Right kidney (tissue), 1 donor: ENCODE results near the gene CECR2.
"Not testable (repeated sequence)": the region's sequence is repeated elsewhere in the genome, so short reads cannot be mapped to it uniquely, and the experiment has no call there.

ENCODE experiments used
- DNase-seq: peaks from one replicate; pipeline ENCODE4 v3.0.0-alpha.2; 2016

The CECR2 gene

DNA sequence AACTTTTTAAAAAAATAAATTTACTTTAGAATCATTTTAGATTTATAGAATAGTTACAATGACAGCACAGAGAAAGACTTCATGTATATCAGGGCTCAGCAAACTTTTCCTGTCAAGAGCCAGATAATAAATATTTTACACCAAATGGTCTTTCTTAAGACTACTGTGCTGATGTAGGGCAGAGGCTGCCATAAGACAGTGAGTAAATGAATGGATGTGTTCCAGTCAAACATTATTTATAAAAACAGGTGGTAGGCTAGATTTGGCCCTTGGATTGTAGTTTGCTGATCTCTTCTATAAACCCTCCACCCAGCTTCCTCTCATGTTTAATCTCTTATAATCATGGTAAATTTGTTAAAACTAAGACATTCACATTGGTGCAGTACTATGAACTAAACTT, 33.0 kb downstream of the CECR2 start:
- DNase-seq, result no peak

GRCh38 chr22:17403906-17404305, 34.6 kb downstream of the CECR2 start:
- DNase-seq, result no peak

DNA sequence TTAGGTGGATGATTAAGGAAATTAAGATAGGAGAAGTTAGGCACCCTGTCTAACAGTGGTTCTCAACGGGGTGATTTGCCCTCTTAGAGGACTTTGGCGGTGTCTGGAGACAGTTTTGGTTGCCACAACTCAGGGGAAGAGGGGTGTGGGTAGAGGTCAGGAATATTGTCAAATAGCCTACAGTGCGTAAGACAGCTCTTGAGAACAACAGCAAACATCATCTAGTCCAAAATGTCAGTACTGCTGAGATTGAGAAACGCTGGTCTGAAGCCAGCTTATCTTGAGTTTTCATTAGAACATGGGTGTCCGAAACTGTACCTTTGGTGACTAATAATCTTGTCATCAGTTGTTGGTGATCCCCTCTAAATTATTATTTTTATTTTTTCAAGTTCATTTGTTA, 38.4 kb downstream of the CECR2 start:
- DNase-seq, result no peak

DNA sequence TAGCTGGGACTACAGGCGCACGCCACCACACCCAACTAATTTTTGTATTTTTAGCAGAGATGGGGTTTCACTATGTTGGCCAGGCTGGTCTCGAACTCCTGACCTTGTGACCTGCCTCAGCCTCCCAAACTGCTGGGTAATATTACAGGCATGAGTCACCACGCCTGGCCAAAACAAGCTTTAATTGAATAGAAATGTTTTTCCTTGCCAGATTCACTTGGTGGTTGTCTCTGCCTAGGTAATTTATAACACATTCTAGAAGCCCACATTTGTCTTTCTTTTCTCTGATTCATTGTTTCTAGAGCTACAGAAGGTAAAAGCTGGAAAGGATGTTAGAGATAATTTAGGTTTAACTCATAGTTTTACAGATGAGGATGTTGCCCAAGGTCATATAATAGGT, 41.3 kb downstream of the CECR2 start:
- no peak for DNase-seq

DNA sequence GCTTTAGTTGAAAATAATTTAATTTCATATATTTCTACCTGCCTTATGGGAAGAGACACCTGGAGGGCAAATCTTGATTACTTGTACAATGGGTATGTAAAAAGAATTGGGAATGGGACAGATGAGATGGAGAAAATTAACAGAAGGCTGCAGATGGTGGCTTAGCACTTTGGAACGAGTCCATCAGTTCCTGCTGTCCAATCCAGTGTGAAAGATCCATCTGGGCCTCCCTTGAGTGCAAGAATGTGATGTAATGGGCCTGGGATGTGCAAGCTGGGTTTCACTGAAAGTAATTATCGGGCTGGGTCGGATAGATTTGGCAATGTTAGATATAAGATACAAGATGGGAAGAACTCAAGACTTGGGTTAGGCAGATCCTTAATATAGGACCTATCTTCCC, 42.0 kb downstream of the CECR2 start:
- no peak for DNase-seq

GRCh38 chr22:17412232-17412631, 43.0 kb downstream of the CECR2 start:
- no peak for DNase-seq

DNA sequence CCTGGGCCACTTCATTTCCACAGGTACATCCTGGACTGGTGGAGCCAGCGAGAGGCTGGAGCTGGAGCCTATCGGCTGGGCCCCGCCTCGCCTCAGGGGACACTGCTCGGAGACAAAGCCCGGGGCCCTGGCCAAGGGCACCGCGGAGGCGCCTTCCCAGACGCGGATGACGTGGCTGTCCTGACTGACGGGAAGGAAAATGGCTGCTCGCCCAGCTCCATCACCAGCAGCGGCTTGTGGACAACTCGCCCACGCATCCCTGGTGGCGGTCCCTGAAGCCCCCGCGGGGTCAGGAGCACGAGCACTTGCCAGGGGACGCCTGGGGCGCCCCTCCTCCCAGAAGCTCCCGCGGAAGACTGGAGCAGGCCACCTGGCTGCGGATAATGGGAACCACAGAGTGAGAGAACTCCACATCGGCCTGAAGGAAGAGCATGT, 49.6 kb downstream of the CECR2 start:
- DNase-seq, result no peak

DNA sequence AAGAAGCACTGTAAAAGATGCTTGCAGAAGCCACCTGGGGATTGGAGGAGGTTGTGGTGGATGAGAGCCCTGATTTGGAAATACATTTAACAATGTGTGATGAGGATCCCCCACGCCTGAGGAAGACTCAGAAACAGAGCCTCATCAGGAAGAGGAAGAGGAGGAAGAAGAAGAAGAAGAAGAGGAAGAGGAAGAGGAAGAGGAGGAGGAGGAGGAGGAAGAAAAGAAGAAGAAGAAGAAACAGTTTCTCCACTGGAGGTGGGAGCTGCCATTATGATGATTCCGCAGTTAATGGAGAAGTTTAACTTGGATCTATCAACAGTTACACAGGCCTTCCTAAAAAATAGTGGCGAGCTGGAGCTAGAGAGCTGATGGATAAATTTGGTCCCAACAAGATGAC, 50.1 kb downstream of the CECR2 start:
- no peak for DNase-seq

GRCh38 chr22:17422736-17423343, 53.6 kb downstream of the CECR2 start:
- no peak for DNase-seq

- DNase-seq, result no peak
Observed at GRCh38 chr22:17423616-17424015, 54.4 kb downstream of the CECR2 start.

GRCh38 chr22:17427528-17427927, 58.3 kb downstream of the CECR2 start:
- not testable (repeated sequence) for DNase-seq

DNA sequence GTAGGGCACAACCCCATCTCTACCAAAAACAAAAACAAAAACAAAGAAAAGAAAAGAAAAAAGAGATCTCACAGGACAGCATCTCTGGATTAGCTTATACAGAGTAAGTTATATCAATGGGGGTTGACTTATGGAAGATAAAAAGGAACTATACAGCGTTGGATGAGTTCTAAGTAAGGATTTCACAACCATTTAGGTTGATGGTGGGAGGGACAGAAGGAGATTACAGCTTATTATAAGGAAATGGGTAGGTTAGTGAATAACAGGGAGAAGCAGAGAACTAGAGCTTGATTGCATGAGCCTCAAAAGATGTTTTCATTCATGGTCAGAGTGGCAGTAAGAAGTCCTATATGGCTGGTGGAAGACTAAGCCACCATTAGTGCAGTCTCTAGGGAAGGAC, 60.3 kb downstream of the CECR2 start:
- DNase-seq, result no peak

GRCh38 chr22:17430412-17430811, 61.2 kb downstream of the CECR2 start:
- no peak for DNase-seq

DNA sequence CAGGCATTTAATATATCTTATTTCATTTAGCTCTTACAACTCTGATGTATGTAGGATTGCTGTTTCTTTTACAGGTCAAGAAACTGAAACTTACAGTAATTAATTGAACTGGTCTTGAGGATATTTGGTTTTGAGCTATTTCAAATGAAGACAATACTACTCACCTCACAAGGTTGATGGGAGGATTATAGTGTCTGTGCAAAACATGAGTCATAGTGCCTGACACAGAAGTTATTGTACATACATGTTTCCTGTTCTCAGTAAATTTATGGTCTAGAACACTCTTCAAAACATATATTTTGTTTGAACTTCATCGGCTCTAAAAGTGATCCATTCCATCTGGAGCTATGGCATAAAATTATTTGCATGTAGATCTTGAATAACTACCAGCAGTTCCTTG, 61.9 kb downstream of the CECR2 start:
- no peak for DNase-seq

GRCh38 chr22:17434856-17435255, 65.6 kb downstream of the CECR2 start:
- no peak for DNase-seq

DNA sequence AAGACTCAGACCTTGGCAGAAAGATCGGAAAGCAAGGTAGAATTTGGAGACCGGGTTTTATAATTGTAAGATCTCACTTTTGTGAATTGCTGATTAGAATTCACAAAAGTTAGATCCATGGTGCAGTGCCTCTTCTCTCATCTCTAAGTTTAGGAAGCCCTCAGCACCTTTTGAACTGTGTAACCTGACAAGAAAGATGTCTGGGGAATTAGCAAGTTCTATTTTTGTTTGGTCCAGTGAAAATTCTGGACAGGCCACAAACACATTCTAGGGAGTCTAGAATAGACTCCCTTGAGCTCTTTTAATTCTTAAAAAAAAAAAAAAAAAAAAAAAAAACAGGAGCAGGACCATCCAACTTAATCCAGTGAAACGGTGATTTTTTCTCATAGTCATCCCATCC, 66.1 kb downstream of the CECR2 start:
- no peak for DNase-seq

DNA sequence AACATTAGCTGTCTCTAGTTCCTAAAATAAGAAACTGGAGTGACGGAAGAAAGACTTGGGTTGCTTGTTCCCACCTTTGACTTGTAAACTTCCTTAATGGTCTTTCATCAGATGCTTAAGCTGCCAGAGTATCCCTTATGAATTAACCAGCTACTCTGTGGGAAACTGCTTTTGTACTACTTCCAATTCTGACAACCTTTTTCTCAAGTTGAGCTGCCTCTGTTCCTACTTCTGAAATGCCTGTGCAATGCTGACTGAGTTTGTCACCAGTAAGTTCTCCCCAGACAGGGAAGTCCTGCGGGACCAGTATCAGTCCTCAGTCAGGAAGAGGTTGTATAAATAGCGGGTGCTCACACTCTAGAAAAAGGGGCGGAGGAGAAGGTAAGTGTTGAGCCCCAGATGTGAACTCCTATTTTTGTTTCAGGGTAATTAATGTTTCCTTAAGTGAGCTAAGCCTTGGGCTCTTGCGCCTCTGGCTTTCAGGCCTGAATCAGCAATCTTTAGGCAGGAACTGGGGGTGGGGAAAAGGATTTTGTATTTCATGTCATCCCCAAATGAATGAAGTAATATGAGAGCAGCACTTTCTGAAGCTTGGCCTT, 67.2 kb downstream of the CECR2 start:
- DNase-seq, result peak; percentile 37

DNA sequence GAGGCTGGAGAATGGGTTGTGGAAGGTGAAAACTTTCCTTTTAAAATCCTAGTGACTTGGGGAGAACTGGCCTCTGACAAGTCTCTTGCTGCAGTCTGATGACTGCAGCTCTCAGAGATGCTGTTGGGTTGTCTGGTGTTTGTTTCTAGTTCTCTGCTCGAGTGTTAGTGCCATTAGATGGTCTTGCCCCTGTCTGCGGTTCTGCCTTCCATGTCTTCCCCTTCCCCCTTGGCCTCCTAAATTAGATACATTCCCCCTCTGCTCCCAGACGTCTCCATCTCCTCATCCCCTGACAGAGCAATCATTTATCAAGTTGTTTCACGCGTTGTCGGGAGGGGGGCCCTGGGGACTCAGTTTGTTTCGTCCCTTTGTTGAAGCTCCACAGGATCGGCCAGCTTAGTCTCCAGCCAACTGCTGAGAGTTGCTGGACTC, 67.7 kb downstream of the CECR2 start:
- peak; percentile 47 for DNase-seq

- DNase-seq, result no peak
Observed at GRCh38 chr22:17438026-17438425, 68.8 kb downstream of the CECR2 start.

DNA sequence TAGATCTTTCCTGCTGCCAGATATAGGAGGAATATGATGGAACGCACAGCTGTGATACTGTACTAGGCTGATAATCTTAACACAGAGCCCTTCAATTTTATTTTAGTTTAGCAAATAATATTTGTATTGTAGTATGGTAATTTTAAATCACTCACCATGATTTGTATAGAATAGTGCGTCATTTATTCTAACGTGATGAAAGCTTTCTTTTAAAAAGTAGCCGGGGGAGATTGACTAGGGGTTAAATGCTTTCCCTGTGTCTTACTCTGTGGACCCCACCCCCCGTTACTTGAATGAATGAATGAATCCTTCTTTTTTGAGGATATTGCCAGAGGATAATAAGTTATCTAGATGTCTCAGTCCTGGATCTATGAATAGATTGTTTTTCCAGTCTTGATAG, 72.1 kb downstream of the CECR2 start:
- no peak for DNase-seq

DNA sequence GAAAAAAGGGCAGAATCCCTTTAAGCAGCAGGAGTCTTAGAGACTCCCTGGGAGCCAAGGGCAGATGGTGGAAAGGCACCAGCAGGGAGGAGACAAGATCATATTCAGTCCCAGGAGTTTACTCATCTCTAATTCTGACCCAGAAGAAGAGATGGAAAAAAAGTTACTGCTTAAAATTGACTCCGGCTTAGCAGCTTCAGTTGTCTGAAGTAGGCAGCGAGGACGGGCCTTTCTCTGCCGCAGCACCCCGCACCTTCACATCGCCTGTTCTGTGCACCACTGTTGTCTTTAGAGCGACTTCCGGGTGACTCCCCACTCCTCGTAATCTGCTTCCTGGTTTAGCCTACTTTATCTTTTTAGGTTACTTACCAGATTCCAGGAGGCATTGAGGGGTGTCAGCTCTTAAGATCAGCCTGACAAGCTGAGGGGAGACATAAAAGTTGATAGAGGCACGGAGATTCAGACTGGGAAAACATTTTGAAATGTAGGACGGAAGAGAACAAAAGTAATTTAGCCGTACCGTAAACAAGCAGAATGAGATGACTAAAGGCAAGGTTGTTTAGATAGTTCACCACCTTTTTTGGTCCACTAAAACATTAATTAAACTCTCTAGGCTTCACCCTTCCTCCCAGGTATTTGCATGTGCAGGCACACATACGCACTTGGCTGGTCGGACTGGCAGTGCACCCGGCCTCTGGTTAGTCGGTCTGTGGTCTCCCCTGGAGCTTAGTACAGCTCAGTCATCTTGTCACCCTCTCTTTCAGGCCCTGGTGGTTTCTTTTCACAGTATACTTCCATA, 74.3 kb downstream of the CECR2 start:
- no peak for DNase-seq

DNA sequence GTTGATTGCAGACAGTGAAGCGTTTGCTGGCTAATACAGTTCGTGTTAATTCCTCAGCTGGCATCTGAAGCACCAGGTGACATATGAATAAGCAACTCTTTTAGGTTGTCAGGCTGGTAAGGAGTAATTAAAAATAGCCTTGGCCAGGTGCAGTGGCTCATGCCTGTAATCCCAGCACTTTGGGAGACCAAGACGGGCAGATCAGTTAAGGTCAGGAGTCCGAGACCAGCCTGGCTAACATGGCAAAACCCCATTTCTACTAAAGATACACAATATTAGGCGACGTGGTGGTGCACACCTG, 74.9 kb downstream of the CECR2 start:
- DNase-seq, result no peak

DNA sequence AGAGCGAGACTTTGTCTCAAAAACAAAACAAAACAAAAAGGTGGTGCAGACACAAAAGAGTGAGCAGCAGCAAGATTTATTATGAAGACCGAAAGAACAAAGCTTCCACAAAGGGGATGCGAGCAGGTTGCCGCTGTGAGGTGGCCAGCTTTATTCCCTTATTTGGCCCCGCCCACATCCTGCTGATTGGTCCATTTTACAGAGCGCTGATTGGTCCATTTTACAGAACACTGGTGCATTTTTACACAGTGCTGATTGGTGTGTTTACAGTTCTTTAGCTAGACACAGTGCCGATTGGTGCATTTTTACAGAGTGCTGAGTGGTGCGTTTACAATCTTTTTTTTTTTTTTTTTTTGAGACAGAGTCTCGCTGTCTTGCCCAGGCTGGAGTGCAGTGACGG, 77.4 kb downstream of the CECR2 start:
- no peak for DNase-seq

DNA sequence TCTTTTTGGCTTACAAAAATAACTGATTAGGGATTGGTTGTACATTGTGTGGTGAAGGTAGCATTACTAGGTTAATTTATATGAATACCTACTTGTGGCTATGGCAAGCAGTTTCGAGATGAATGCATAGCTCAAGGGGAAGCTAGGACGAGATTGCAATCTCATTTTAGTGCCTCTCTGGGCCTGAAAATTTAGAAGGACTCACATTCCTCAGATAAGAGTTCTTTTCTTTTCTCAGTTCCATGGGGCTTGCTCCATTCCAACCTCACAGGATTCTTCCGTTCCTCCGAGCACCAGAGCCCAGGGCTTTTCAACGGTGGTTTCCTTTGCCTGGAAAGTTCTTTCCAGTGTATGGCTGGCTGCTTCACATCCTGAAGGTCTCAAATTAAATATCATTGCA, 82.1 kb downstream of the CECR2 start:
- DNase-seq, result no peak
